H1 (cell line): Measurements from ENCODE around the gene CLEC2A. TPM values are rescaled to one million over a fixed set of nuclear protein-coding genes. Genes with fewer than 3 reads are reported as not detected.

Experiments
- ATF3 ChIP-seq: IDR thresholded peaks from 2 replicates; pipeline ENCODE4 v1.6.1; 2011; ENCODE audit warnings: low read depth, mild to moderate bottlenecking, low read length; ENCODE audit not compliant: insufficient read depth
- BACH1 ChIP-seq: IDR thresholded peaks from 2 replicates; pipeline ENCODE4 v1.6.1; 2012; ENCODE audit warnings: low read length, improper control_type of control experiment
- CBX5 ChIP-seq: fragments of 300-800, 300-1000 bp; sonication (generic); IDR thresholded peaks from 2 replicates; pipeline ENCODE4 v1.7.1; 2016; ENCODE audit warnings: antibody characterized with exemption, low read length, low read depth
- CBX8 ChIP-seq: fragments of 300-800, 300-1000 bp; sonication (generic); IDR thresholded peaks from 2 replicates; pipeline ENCODE4 v1.7.1; 2016; ENCODE audit warnings: low read depth, low read length, borderline replicate concordance
- CHD1 ChIP-seq: IDR thresholded peaks from 2 replicates; pipeline ENCODE4 v1.6.1; 2012; ENCODE audit warnings: low read depth, low read length, improper control_type of control experiment
- EZH2 ChIP-seq: fragments of 200-600 bp; sonication (generic); IDR thresholded peaks from 2 replicates; pipeline ENCODE4 v1.7.1; 2012; ENCODE audit warnings: low read depth, mild to moderate bottlenecking, moderate library complexity, low read length, inconsistent platforms; ENCODE audit not compliant: severe bottlenecking
- GABPA ChIP-seq: IDR thresholded peaks from 2 replicates; pipeline ENCODE4 v1.6.1; 2011; ENCODE audit warnings: mild to moderate bottlenecking, low read length, moderate library complexity, borderline replicate concordance; ENCODE audit not compliant: insufficient read depth
- GTF2F1 ChIP-seq: IDR thresholded peaks from 2 replicates; pipeline ENCODE4 v1.6.1; 2012; ENCODE audit warnings: low read depth, low read length, improper control_type of control experiment, borderline replicate concordance
- HDAC6 ChIP-seq: IDR thresholded peaks from one replicate; pipeline ENCODE4 v1.7.1; 2012; ENCODE audit warnings: low read depth, mild to moderate bottlenecking, inconsistent platforms, low read length, moderate library complexity
- KDM4A ChIP-seq: IDR thresholded peaks from one replicate; pipeline ENCODE4 v1.7.1; 2012; ENCODE audit warnings: low read depth, mild to moderate bottlenecking, moderate library complexity, low read length, inconsistent platforms; ENCODE audit not compliant: severe bottlenecking
- PHF8 ChIP-seq: fragments of 200-600 bp; sonication (generic); conservative IDR thresholded peaks from 2 replicates; pipeline ENCODE4 v1.7.1; 2012; ENCODE audit warnings: low read depth, mild to moderate bottlenecking, inconsistent platforms, low read length, moderate library complexity
- POLR2AphosphoS5 ChIP-seq: IDR thresholded peaks from 2 replicates; pipeline ENCODE4 v1.6.1; 2011; ENCODE audit warnings: low read depth, low read length
- RAD21 ChIP-seq, 2 experiments: IDR thresholded peaks in 1 of 2; conservative IDR thresholded peaks in 1 of 2; 2 replicates each; pipeline ENCODE4 v1.6.1; 2011; ENCODE audit warnings: low read depth in 2 of 2, low read length in 2 of 2, improper control_type of control experiment in 1 of 2, inconsistent platforms in 1 of 2, mild to moderate bottlenecking in 1 of 2, moderate library complexity in 1 of 2
- SIRT6 ChIP-seq: IDR thresholded peaks from one replicate; pipeline ENCODE4 v1.7.1; 2012; ENCODE audit warnings: low read length, inconsistent platforms
- SIX5 ChIP-seq: IDR thresholded peaks from 2 replicates; pipeline ENCODE4 v1.6.1; 2011; ENCODE audit warnings: mild to moderate bottlenecking, low read depth, low read length
- SP4 ChIP-seq: IDR thresholded peaks from 2 replicates; pipeline ENCODE4 v1.6.1; 2012; ENCODE audit warnings: low read length, inconsistent platforms
- SUZ12 ChIP-seq: fragments of 200-600 bp; sonication (generic); IDR thresholded peaks from 2 replicates; pipeline ENCODE4 v1.6.1; 2012; ENCODE audit warnings: mild to moderate bottlenecking, inconsistent platforms, low read length, moderate library complexity, mixed read lengths
- TAF1 ChIP-seq: IDR thresholded peaks from 2 replicates; pipeline ENCODE4 v1.6.1; 2011; ENCODE audit warnings: mild to moderate bottlenecking, low read depth, low read length
- TAF7 ChIP-seq: optimal IDR thresholded peaks from 2 replicates; pipeline ENCODE3; 2011; ENCODE audit warnings: low read depth, mild to moderate bottlenecking, inconsistent platforms, low read length, moderate library complexity, borderline replicate concordance
- TCF12 ChIP-seq: IDR thresholded peaks from 2 replicates; pipeline ENCODE4 v1.6.1; 2011; ENCODE audit warnings: low read depth, mild to moderate bottlenecking, low read length
- TEAD4 ChIP-seq: IDR thresholded peaks from 2 replicates; pipeline ENCODE4 v1.6.1; 2012; ENCODE audit warnings: low read depth, low read length, inconsistent platforms, mixed read lengths
- USF2 ChIP-seq: IDR thresholded peaks from 2 replicates; pipeline ENCODE4 v1.6.1; 2011; ENCODE audit warnings: low read length, improper control_type of control experiment
- YY1 ChIP-seq: IDR thresholded peaks from 2 replicates; pipeline ENCODE4 v1.6.1; 2011; ENCODE audit warnings: low read depth, mild to moderate bottlenecking, low read length
- ZNF274 ChIP-seq: IDR thresholded peaks from 2 replicates; pipeline ENCODE4 v1.7.0; 2012; ENCODE audit warnings: low read length, borderline replicate concordance; ENCODE audit errors: extremely low read depth
- polyA plus RNA-seq, 7 experiments: library from polyadenylated mRNA; depleted of rRNA in 3 of 7; stranded (reverse) in 5 of 7; unstranded in 2 of 7; fragments of >200 nt in 5 of 7; fragments of 200-250 nt in 2 of 7; gene quantifications; 1 replicate in 5 of 7; 2 replicates in 1 of 7; 4 replicates in 1 of 7; pipeline versions ENCODE4 v1.2.1 to v1.2.3, GENCODE V29; 2011 to 2013; ENCODE audit warnings: missing spikeins in 2 of 7, mixed read lengths in 2 of 7
- total RNA-seq: library from RNA; stranded (reverse); fragmentation: NEBNext Ultra II Directional; extraction: Animal tissue kit (Norgen Biotek cat#: 25700); gene quantifications from 2 replicates; pipeline ENCODE4 v1.2.1, GENCODE V29; 2021

The CLEC2A gene
- total and polyA plus RNA-seq, 2 of the 8 experiments (the other 6 are each of a cell fraction or from before 2014, with no cell fraction given), result 0.63 to 3.7 TPM

- TF ChIP-seq YY1 (no peak; the same call in 1 of the 2 replicates), TAF1 (peak; percentile 96), BACH1 (no peak), USF2 (no peak), PHF8 (peak; percentile 50; the same call in 1 of the 2 replicates), RAD21 (IDR thresholded peaks at IDR 0.05 in 1 of 2, conservative IDR thresholded peaks at IDR 0.05 in 1 of 2; ENCODE audit: low read depth in 2 of 2, low read length in 2 of 2) (no peak), ATF3 (no peak), CHD1 (no peak; the same call in 1 of the 2 replicates), CBX8 (no peak), GABPA (no peak), SIX5 (no peak), SUZ12 (no peak), TCF12 (0 out of 2 replicates have a peak, but pooled peaks have one; percentile 10), GTF2F1 (peak; percentile 86), TAF7 (peak; percentile 96), EZH2 (no peak), SIRT6 (no peak), TEAD4 (peak; percentile 84), HDAC6 (no peak), CBX5 (no peak), POLR2AphosphoS5 (peak; percentile 99), KDM4A (no peak), ZNF274 (no peak), SP4 (no peak)
Observed at GRCh38 chr12:9910716-9911421, 21.3 kb downstream of the CLEC2A start (continued).
